ENCODE data around the gene SLC4A9. TPM values are rescaled to one million over a fixed set of nuclear protein-coding genes. Genes with fewer than 3 reads are reported as not detected.

The SLC4A9 gene
- total RNA-seq, result 1 to 10 TPM in 1 of 4 donors, under 1 TPM in 2, not detected in 1; 0.38 to 2.5 (median 0.40) TPM

GRCh38 chr5:140360101-140360500, at the start of gene SLC4A9:
Gene SLC4A9, plus strand, starts transcription at chr5:140360194. Its CDS starts 43 bp downstream, at chr5:140360237.
- Histone ChIP-seq H3K9me3 (no peaks in the 10 kb centered on the region), H3K27me3 (no peaks in the 10 kb centered on the region), H3K36me3 (no peaks in the 10 kb centered on the region), H3K4me3 (no peak within 1 kb of the TSS), H3K4me1 (peaks cover 0 to 16% (median 5%) of the 10 kb centered on the region in 4 donors), H3K27ac (no peak within 1 kb of the TSS)
- no peak for DNase-seq
- TF ChIP-seq CTCF (IDR thresholded peaks at IDR 0.05) (no peak), POLR2A (IDR thresholded peaks at IDR 0.05) (no peak)

GRCh38 chr5:140310434-140310833, 49.6 kb upstream of the SLC4A9 start:
- H3K27me3 ChIP-seq, result no peaks in the 10 kb centered on the region
- H3K36me3 ChIP-seq, result no peaks in the 10 kb centered on the region
- peak overlapping the region in 3 of 4 donors; percentile 23 to 82 (median 71) for H3K27ac ChIP-seq
- H3K9me3 ChIP-seq, result no peaks in the 10 kb centered on the region
- DNase-seq, result no peak
- no peak overlapping the region for H3K4me3 ChIP-seq
- no peak for TF ChIP-seq CTCF (IDR thresholded peaks at IDR 0.05)
- no peak for TF ChIP-seq POLR2A (IDR thresholded peaks at IDR 0.05)
- peaks cover 0 to 20% (median 2%) of the 10 kb centered on the region in 4 donors for H3K4me1 ChIP-seq

DNA sequence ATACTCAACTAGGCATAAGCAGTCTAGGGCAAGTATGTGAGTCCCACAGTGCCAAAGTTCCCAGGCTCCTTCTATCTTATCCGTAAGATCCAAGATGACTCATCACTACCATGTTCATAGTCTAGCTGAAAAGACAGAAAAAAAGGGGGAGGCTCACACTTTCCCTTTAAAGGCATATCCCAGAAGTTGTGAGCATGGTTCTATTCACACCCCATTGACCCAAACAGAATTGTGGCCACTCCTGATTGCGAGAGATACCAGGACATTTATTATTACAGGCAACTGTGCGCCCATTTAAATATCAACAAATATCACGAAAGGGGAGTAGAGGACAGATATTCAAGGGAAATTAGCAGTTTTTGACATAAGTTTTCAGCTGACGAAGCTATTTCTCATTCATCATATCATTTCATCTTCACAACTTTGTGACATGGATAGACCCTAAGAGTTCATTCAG, 49.0 kb upstream of the SLC4A9 start:
- no peaks in the 10 kb centered on the region for H3K9me3 ChIP-seq
- H3K27me3 ChIP-seq, result no peaks in the 10 kb centered on the region
- H3K36me3 ChIP-seq, result no peaks in the 10 kb centered on the region
- H3K27ac ChIP-seq, result peak overlapping the region in 3 of 4 donors; percentile 23 to 82 (median 71)
- DNase-seq, result peak in 1 of 3 donors; percentile 74
- no peak for TF ChIP-seq CTCF (IDR thresholded peaks at IDR 0.05)
- no peak for TF ChIP-seq POLR2A (IDR thresholded peaks at IDR 0.05)
- peaks cover 0 to 20% (median 2%) of the 10 kb centered on the region in 4 donors for H3K4me1 ChIP-seq
- no peak overlapping the region for H3K4me3 ChIP-seq

DNA sequence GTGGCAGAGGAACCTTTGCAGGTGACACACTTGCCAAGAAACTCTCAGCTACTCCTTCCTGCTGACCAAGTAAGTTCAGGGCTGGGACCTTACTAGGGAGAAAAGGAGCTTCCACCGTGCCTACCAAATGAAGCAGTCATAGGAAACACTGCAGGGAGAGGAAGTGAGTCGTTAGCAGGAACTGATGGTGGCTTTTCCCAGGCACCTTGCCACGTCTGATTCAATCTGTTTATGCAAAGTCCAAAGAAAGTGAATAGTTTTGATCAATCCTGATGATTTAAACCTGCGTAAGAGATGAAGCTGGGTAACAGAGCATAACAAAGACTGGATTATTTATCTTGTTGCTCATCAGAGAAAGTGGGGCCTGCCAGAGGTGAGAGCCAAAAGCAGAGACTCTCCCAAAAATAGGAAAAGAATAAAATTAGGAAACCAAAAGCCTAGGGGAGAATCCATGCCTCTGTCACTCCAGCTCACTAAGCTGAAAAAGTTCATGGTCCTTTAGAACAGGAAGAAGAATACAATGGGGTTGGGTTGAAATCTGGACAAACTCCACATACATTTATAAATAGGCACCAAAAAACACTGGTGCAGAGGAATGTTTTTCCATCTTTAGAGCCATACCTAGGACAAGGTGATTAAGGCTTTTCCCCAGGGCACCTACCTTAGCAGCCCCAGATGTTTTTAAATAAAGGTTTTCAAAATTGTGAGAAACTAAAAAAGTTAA, 47.8 kb upstream of the SLC4A9 start:
- H3K4me3 ChIP-seq, result no peak overlapping the region
- no peaks in the 10 kb centered on the region for H3K36me3 ChIP-seq
- DNase-seq, result peak in 1 of 3 donors; percentile 60
- no peaks in the 10 kb centered on the region for H3K9me3 ChIP-seq
- peaks cover 0 to 20% (median 2%) of the 10 kb centered on the region in 4 donors for H3K4me1 ChIP-seq
- H3K27ac ChIP-seq, result peak overlapping the region in 1 of 4 donors; percentile 71
- TF ChIP-seq POLR2A (IDR thresholded peaks at IDR 0.05) (no peak), CTCF (IDR thresholded peaks at IDR 0.05) (no peak)
- H3K27me3 ChIP-seq, result no peaks in the 10 kb centered on the region

- H3K27me3 ChIP-seq, result no peaks in the 10 kb centered on the region
- peak overlapping the region in 2 of 4 donors; percentile 37 to 71 for H3K27ac ChIP-seq
- no peak overlapping the region for H3K4me3 ChIP-seq
- no peak for DNase-seq
- peaks cover 0 to 20% (median 2%) of the 10 kb centered on the region in 4 donors for H3K4me1 ChIP-seq
- TF ChIP-seq POLR2A (IDR thresholded peaks at IDR 0.05), result no peak
- TF ChIP-seq CTCF (IDR thresholded peaks at IDR 0.05), result no peak
- no peaks in the 10 kb centered on the region for H3K9me3 ChIP-seq
- no peaks in the 10 kb centered on the region for H3K36me3 ChIP-seq
These were observed 47.2 kb upstream of the SLC4A9 start for GRCh38 chr5:140312791-140313189.
